SK-N-SH (cell line): ENCODE measurements around the gene SPATA16. TPM values are rescaled to one million over a fixed set of nuclear protein-coding genes. Genes with fewer than 3 reads are reported as not detected.

Experiments
- CTCF ChIA-PET: fragments of 300-600, 350-600 bp; formaldehyde crosslinking; extraction: SDS; loops from one replicate; lab custom pipeline; 2021; lab: Yijun Ruan, JAX
- POLR2A ChIA-PET: fragments of 350-600 bp; sonication (Branson Sonifier 250); formaldehyde crosslinking; extraction: SDS; loops from one replicate; lab custom pipeline; 2020; ENCODE audit warnings: antibody characterized with exemption, inconsistent platforms; lab: Yijun Ruan, JAX
- DNase-seq: peaks from one replicate; pipeline ENCODE4 v3.0.0; 2012
- H2AFZ ChIP-seq: fragments of 200-600 bp; sonication (generic); 2 replicates; pipeline ENCODE4 v1.8.1; 2016; ENCODE audit warnings: antibody characterized with exemption, mild to moderate bottlenecking, low read depth
- H3F3A ChIP-seq: fragments of 200-600 bp; sonication (generic); replicated peaks from 2 replicates; pipeline ENCODE3; 2016; ENCODE audit warnings: antibody characterized with exemption, mild to moderate bottlenecking; ENCODE audit not compliant: insufficient read depth
- H3K27ac ChIP-seq, 2 experiments: fragments of 200-500 bp in 1 of 2; fragments of 200-600 bp in 1 of 2; sonication (Bioruptor generic) in 1 of 2; sonication (generic), shearing (Covaris generic) in 1 of 2; 2 replicates each; pipeline versions ENCODE4 v1.5.1 to v1.6.1; 2014 to 2016; ENCODE audit warnings: low read depth in 2 of 2, inconsistent platforms in 1 of 2, low read length in 1 of 2, mild to moderate bottlenecking in 1 of 2, mixed read lengths in 1 of 2
- H3K27me3 ChIP-seq: fragments of 200-600 bp; sonication (generic), shearing (Covaris generic); 2 replicates; pipeline ENCODE4 v1.6.1; 2016; ENCODE audit warnings: mixed run types; ENCODE audit not compliant: insufficient read depth
- H3K36me3 ChIP-seq, 2 experiments: fragments of 200-500 bp in 1 of 2; fragments of 200-600 bp in 1 of 2; sonication (Bioruptor generic) in 1 of 2; sonication (generic) in 1 of 2; replicated peaks in 1 of 2; 2 replicates each; pipeline versions ENCODE3 to v1.5.1; 2014 to 2016; ENCODE audit warnings: low read length in 1 of 2, mild to moderate bottlenecking in 1 of 2; ENCODE audit not compliant: insufficient read depth in 2 of 2, control insufficient read depth in 1 of 2
- H3K4me1 ChIP-seq, 2 experiments: fragments of 200-500 bp in 1 of 2; fragments of 200-600 bp in 1 of 2; sonication (Bioruptor generic) in 1 of 2; sonication (generic), shearing (Covaris generic) in 1 of 2; 2 replicates each; pipeline versions ENCODE4 v1.5.1 to v1.6.1; 2014 to 2016; ENCODE audit warnings: low read depth in 1 of 2, low read length in 1 of 2, mixed run types in 1 of 2; ENCODE audit not compliant: insufficient read depth in 2 of 2, control insufficient read depth in 1 of 2
- H3K4me2 ChIP-seq: fragments of 200-600 bp; sonication (generic), shearing (Covaris generic); 2 replicates; pipeline ENCODE4 v1.6.1; 2017; ENCODE audit warnings: mixed run types
- H3K4me3 ChIP-seq, 2 experiments: fragments of 200-500 bp in 1 of 2; fragments of 200-600 bp in 1 of 2; sonication (Bioruptor generic) in 1 of 2; sonication (generic), shearing (Covaris generic) in 1 of 2; 2 replicates each; pipeline versions ENCODE4 v1.5.1 to v1.8.1; 2014 to 2016; ENCODE audit warnings: low read depth in 2 of 2, inconsistent platforms in 1 of 2, low read length in 1 of 2, mild to moderate bottlenecking in 1 of 2, mixed read lengths in 1 of 2, moderate library complexity in 1 of 2
- H3K79me2 ChIP-seq: fragments of 200-600 bp; sonication (generic); 2 replicates; pipeline ENCODE4 v1.8.1; 2017; ENCODE audit warnings: mild to moderate bottlenecking; ENCODE audit not compliant: insufficient read depth
- H3K9ac ChIP-seq: fragments of 200-600 bp; sonication (generic); 2 replicates; pipeline ENCODE4 v1.6.1; 2017; ENCODE audit warnings: mixed run types
- H3K9me2 ChIP-seq: fragments of 200-600 bp; sonication (generic); 2 replicates; pipeline ENCODE4 v1.6.1; 2017; ENCODE audit warnings: mixed run types
- H3K9me3 ChIP-seq: fragments of 200-600 bp; sonication (generic); 2 replicates; pipeline ENCODE4 v1.6.1; 2017; ENCODE audit warnings: mixed run types, mild to moderate bottlenecking, moderate library complexity
- H4K20me1 ChIP-seq: fragments of 200-600 bp; sonication (generic); 2 replicates; pipeline ENCODE4 v1.6.1; 2017; ENCODE audit warnings: mild to moderate bottlenecking, mixed run types; ENCODE audit not compliant: insufficient read depth
- FOSL2 ChIP-seq: IDR thresholded peaks from 2 replicates; pipeline ENCODE4 v1.4.0; 2012; ENCODE audit warnings: low read depth, mild to moderate bottlenecking, moderate library complexity, borderline replicate concordance
- IRF3 ChIP-seq: fragments of 150-350 bp; IDR thresholded peaks from 2 replicates; pipeline ENCODE4 v1.6.1; 2016; ENCODE audit warnings: mild to moderate bottlenecking, low read depth, low read length
- POLR2AphosphoS5 ChIP-seq: IDR thresholded peaks from 2 replicates; pipeline ENCODE4 v1.6.1; 2012; ENCODE audit warnings: low read depth, low read length
- USF1 ChIP-seq: IDR thresholded peaks from 2 replicates; pipeline ENCODE4 v1.4.0; 2012; ENCODE audit warnings: low read depth, borderline replicate concordance
- ZBTB33 ChIP-seq: IDR thresholded peaks from 2 replicates; pipeline ENCODE4 v1.4.0; 2012; ENCODE audit warnings: low read depth, borderline replicate concordance
- WGBS: methylation state at CpG from one replicate; pipeline ENCODE4 v1.1.6; 2017; ENCODE audit warnings: low lambda C conversion rate; 5-methylcytosine and 5-hydroxymethylcytosine counted together
- polyA plus RNA-seq, 3 experiments: library from polyadenylated mRNA; depleted of rRNA; stranded (reverse); fragments of >200 nt; gene quantifications; 2 replicates each; pipeline ENCODE4 v1.2.3, GENCODE V29; 2012

SPATA16 gene
- polyA plus RNA-seq, 1 of the 3 experiments (the other 2 are of a cell fraction) = not detected

- CTCF ChIA-PET = interaction anchor here (0.6 kb wide), 1 partner anchor 27 kb away, joined by 3 read pairs; no protein-coding TSS in a partner anchor
- WGBS = 56% methylated on average over 4 of the region's 4 CpGs
- Histone ChIP-seq H3F3A (no peaks in the 10 kb centered on the region), H3K27ac (no peak overlapping the region), H3K79me2 (no peaks in the 10 kb centered on the region), H3K4me1 (no peaks in the 10 kb centered on the region), H3K4me2 (no peak overlapping the region)
- DNase-seq = no peak
- TF ChIP-seq USF1 (no peak), FOSL2 (no peak), POLR2AphosphoS5 (no peak), ZBTB33 (no peak), IRF3 (no peak)
- TF ChIP-seq, all 33 proteins: peak for 0
- Histone ChIP-seq H3K9ac (no peak overlapping the region), H4K20me1 (no peaks in the 10 kb centered on the region), H3K4me3 (no peak overlapping the region), H3K36me3 (no peaks in the 10 kb centered on the region), H2AFZ (no peak overlapping the region), H3K9me3 (no peaks in the 10 kb centered on the region), H3K27me3 (no peaks in the 10 kb centered on the region), H3K9me2 (no peaks in the 10 kb centered on the region)
- POLR2A ChIA-PET = no interaction called here
Observed at GRCh38 chr3:172839679-172840078, 301.4 kb downstream of the SPATA16 start.
